ENCODE measurements around the gene TNFRSF17. TPM values are rescaled to one million over a fixed set of nuclear protein-coding genes. Genes with fewer than 3 reads are reported as not detected.
"Not testable (repeated sequence)": the region's sequence is repeated elsewhere in the genome, so short reads cannot be mapped to it uniquely, and the experiment has no call there.

Gene TNFRSF17
- total RNA-seq, 1 experiment from 2014 or later, result not detected

DNA sequence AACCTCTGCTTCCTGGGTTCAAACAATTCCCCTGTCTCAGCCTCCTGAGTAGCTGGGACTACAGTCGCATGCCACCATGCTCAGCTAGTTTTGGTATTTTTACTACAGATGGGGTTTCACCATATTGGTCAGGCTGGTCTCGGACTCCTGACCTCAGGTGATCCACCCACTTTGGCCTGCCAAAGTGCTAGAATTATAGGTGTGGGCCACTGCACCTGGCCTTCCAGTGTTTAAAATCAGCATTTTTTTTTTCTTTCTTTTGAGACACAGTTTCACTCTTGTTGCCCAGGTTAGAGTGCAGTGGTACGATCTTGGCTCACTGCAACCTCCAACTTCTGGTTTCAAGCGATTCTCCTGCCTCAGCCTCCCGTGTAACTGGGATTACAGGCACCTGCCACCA lies 5.3 kb downstream of the TNFRSF17 start:
- not testable (repeated sequence) for DNase-seq (ENCODE audit: low spot score)

DNA sequence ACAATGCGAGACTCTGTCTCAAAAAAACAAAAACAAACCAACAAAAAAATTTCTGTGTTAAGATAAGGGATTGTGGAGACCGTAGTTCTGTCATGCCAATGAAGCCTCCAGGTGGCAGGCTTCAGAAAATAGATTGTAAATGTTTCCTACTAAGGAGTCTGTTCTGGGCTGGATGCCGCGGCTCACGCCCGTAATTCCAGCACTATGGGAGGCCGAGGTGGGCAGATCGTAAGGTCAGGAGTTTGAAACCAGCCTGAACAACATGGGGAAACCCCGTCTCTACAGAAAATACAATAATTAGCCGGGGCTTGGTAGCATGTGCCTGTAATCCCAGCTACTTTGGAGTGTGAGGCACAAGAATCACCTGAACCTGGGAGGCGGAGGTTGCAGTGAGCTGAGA lies 7.1 kb downstream of the TNFRSF17 start:
- peak; percentile 58 for DNase-seq (ENCODE audit: low spot score)

DNA sequence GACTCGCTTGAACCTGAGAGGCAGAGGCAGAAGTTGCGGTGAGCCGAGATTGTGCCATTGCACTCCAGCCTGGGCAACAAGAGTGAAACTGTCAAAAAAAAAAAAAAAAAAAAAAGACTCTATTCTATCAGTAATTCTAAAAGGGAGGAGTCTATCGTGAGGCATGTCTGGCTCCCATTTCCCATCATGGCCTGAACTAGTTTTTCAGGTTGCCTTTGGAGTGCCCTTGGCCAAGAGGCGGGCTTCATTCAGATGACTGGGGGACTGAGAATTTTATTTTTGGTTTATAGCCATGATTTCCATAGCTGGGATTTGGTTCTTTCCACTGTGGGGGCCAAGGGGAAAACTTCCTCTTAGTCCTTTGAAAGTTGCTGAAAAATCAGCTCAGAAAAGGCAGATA lies 8.1 kb downstream of the TNFRSF17 start:
- DNase-seq (ENCODE audit: low spot score), result no peak

- DNase-seq (ENCODE audit: low spot score), result no peak
Measured at GRCh38 chr16:11976850-11977375, 11.9 kb downstream of the TNFRSF17 start.

DNA sequence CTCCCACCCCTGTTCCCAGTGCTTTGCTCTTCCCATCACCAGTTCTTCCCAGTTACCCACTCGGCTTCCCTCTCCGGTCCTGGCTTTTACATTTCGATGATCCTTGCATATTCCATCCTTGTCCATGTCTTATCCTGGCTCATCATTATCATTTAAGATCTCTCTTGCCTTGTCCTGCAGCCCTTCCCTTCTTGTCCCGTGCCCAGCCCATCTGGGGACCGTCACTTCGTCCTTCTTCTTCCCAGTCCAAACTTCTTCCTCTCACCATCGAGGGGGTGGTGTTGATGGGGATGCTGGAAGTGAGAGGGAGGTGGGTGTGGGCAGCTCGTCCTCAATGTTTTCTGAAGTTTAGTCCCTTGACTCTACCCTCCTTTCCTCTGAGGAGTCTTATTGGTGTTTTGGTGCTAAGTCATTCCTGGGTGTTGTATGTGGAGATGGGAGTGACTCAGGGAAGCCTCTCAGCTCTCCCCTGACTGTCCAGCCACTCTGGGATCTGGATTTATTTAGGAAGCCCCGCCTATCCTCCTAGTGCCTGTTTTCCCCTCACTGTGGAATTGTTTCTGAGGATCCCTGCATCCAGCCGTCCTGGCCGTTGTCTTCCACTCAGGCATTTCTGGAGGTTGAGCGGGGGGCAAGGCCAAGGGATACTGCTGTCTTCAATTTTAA lies 12.5 kb downstream of the TNFRSF17 start:
- DNase-seq (ENCODE audit: low spot score), result no peak

DNA sequence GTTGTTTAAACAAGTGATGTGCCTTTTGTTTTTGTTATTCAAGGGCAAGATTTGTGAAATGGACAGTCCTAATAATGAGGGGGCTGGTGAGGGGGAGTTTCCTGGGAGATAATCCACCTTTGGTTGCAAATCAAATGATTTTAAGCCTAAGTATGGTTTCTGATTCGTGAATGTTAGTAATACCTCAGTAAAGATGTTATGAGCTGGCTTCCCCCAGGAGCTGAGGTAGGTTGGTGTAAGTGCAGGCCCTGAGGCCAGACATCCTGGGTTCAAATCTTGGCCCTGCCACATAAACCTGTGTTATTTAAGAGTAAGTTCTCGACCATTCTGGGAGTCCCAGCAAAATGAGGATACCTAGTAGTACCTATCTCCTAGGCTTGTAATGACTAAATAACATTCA lies 13.1 kb downstream of the TNFRSF17 start:
- DNase-seq (ENCODE audit: low spot score), result no peak

GRCh38 chr16:11979013-11979672 lies 14.1 kb downstream of the TNFRSF17 start:
- DNase-seq (ENCODE audit: low spot score), result no peak

DNA sequence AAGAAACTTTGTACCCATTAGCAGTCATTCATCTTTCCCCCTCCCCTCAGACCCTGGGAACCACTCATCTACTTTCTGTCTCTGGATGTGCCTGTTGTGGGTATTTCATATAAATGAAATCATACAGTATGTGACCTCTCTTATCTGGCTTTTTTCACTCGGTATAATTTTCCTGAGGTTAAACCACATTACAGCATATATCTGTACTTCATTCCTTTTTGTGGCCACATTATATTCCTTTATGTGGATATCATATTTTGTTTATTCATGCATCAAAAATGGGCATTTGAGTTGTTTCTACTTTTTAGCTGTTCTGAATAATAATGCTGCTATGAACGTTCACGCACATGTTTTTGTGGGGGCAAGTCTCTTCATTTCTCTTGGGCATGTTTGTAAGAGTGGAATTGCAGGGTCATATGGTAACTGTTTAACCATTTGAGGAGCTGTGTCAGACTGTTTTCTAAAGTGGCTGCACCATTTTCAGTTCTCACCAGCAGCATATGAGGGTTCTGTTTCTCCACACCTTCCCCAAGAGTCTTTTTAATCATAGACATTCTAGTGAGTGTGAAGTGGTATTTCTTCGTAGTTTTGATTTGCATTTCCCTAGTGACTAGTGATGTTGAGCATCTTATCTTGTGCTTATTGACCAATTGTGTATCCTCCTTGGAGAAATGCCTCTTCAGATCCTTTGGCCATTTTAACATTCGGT lies 15.3 kb downstream of the TNFRSF17 start:
- DNase-seq (ENCODE audit: low spot score), result no peak

GRCh38 chr16:11985250-11985649 lies 20.2 kb downstream of the TNFRSF17 start:
- no peak for DNase-seq (ENCODE audit: low spot score)

GRCh38 chr16:11986521-11987057 lies 21.6 kb downstream of the TNFRSF17 start:
- DNase-seq (ENCODE audit: low spot score), result no peak

DNA sequence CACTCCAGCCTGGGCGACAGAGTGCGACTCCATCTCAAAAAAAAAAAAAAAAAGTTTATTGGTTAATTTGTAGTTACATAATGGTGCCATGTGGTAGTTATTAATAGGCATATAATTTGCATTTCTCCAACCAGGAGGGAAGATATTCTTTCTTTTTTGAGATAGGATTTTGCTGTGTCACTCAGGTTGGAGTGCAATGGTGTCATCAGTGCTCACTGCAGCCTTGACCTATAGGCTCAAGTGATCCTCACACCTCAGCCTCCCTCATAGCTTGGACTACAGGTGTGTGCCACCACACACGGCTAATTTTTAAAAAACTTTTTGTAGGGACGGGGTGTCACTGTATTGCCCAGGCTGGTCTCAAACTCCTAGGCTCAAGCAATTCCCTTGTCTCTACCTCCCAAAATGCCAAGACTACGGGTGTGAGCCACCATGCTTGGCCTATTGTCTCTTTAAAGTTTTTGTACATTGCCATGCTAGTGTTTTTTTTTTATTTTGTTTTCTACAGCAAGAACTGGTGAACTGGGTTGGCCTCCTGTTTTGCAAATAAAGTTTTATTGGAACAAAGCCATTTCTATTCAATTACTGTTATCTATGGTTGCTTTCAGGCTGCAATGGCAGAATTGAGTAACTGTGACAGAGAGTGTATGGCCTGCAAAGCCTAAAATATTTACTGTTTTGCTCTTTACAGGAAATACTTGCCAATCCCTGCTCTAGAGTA lies 23.4 kb downstream of the TNFRSF17 start:
- DNase-seq (ENCODE audit: low spot score), result no peak

- no peak for DNase-seq (ENCODE audit: low spot score)
Measured at GRCh38 chr16:11990702-11991390, 25.8 kb downstream of the TNFRSF17 start.

DNA sequence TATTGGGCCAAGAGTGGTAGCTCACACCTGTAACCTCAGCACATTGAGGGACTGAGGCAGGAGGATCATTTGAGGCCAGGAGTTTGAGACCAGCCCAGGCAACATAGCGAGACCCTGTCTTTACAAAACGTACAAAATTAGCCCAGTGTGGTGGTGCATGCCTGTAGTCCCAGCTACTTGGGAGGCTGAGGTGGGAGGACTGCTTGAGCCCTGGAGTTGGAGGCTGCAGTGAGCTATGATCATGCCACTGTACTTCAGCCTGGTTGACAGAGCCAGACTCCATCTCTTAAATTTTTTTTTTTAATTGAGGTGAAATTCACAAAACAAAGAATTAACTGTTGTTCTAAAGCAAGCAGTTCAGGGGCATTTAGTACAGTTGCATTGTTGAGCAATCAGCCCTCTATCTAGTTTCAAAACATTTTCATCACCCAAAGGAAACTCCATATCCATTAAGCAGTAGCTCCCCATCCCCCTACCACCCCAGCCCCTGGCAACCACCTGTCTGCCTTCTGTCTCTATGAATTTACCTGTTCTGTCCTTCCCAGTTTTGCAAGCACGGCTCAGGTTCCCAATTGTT lies 27.1 kb downstream of the TNFRSF17 start:
- DNase-seq (ENCODE audit: low spot score), result no peak

DNA sequence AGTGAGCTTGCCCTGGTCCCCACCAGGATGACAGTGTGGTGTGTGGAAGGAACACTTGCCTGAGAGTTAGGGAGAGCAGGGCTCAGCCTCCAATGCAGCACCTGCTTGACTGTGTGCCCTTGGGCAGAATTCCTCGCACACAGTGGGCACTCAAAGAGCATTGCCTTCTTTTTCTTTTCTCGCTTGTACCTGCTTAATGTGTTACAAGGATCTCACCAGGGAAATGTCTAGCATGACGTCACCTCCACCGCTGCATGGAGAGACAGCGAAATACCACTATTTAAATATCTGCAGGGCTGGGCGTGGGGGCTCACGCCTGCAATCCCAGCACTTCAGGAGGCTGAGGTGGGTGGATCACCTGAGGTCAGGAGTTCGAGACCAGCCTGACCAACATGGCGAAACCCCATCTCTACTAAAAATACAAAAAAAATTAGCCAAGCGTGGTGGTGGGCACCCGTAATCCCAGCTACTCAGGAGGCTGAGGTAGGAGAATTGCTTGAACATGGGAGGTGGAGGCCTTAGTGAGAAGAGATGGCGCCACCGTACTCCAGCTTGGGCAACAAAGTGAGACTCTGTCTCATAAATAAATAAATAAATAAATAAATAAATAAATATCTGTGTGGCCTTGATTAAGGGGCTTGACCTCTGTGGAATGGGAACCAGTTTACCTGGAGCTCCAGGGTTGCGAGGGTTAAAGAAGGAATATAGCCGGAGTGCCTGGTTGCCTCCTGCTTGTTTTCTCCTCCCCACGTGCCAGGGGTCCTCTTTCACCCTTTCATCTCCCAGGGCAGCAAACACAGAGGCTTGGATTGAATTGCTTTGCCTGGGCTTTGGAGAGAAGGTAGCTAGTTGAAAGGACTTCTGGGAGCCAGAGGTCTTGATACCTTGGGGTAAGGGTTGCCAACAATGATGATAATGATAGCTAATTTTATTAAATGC lies 27.8 kb downstream of the TNFRSF17 start:
- DNase-seq (ENCODE audit: low spot score), result no peak

GRCh38 chr16:11994143-11995119 lies 29.4 kb downstream of the TNFRSF17 start:
- no peak for DNase-seq (ENCODE audit: low spot score)

DNA sequence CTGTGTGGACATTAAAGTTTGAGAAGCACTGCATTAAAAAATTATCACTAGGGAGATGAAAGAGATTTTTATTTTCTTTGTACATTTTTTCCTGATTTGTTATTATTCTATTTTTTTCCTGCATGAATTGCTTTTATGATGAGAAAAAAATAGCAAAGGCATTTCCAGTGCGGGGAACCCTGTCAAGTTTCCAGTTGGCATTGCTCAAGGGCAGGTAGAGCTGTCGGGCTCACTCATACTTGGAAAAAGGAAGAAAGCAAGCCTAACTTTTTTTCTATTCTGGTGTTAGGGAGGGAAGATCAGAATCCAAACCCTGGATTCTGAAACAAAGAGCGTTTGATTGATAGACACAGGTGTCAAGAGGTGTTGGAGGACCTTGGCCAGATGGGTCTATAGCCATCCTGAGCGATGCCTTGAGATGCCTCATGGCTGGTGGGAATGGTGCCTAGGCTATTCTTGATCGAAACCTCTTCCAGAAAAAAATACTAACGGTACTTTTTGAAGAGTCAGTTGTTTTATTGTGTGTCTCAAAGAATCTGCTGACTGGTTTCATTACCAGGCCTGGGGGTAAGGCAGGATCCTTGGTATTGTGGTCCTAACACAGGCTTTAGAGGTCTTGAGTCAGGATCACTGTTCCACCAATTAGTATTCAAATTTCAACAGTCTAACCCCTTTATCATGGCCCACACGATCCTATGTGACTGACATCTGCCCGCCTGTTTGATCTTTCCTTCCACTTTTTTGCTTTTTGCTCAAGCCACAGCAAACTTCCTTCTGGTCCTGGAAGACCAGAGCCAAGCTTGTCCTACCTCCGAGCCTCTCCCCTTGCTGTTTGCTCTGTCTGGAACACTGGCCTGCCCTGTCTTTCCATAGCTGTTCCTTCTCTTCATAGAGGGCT lies 31.7 kb downstream of the TNFRSF17 start:
- no peak for DNase-seq (ENCODE audit: low spot score)

DNA sequence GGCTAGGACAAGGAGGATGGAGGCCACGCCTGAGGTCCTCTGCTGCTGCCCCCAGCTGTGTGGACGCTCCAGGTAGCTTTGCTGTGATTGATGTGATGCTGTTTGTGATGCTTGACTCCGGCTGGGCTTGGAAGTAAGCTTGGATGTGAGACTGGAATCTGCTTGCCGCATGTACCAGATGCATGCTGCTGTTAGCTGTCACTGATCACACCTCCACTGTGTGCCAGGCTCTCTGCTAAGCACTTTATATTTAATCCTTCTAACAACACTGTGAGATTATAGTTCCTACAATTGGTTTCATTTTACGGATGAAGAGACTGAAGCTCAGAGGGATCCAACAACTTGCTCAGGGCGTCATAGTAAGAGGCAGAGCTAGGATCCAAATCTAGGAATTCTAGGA lies 35.0 kb downstream of the TNFRSF17 start:
- DNase-seq (ENCODE audit: low spot score), result no peak

Measured in HT-29 (cell line).